ENCODE measurements around the gene PLEKHA4.

DNA sequence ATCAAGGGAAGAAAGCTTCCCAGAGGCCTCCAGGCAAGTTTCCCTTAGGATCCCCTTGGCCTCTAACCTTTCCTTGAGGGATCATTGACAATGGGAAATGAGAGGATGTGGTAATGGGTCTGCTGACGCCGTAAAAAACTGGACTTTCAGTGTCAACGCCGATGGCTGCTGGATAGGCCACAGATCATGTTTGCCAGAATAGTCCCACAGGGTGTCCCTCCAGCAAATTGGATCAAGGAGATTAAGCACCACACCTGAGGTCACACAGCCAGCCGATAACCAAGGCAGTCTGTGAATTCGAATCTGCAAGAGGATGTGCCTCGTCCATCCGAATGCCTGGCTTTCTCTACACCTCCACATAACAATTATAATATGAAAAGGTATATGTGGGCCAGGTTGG lies 75.1 kb downstream of the PLEKHA4 start:
- TF ChIP-seq MAFG (CRISPR knock-in tag; IDR thresholded peaks at IDR 0.05) (no peak), ZNF251 (CRISPR knock-in tag; IDR thresholded peaks at IDR 0.05) (no peak), NR2F1 (CRISPR knock-in tag; IDR thresholded peaks at IDR 0.05) (no peak), CEBPB (IDR thresholded peaks at IDR 0.05; ENCODE audit: borderline replicate concordance, low read depth, low read length) (no peak), ZNF776 (CRISPR knock-in tag; IDR thresholded peaks at IDR 0.05) (no peak), NFE2L1 (CRISPR knock-in tag; IDR thresholded peaks at IDR 0.05; ENCODE audit: borderline replicate concordance) (no peak), SP2 (CRISPR knock-in tag; IDR thresholded peaks at IDR 0.05) (no peak), ZNF331 (CRISPR knock-in tag; IDR thresholded peaks at IDR 0.05) (no peak), ZNF44 (CRISPR knock-in tag; IDR thresholded peaks at IDR 0.05) (no peak)
- TF ChIP-seq, protein P1, sequence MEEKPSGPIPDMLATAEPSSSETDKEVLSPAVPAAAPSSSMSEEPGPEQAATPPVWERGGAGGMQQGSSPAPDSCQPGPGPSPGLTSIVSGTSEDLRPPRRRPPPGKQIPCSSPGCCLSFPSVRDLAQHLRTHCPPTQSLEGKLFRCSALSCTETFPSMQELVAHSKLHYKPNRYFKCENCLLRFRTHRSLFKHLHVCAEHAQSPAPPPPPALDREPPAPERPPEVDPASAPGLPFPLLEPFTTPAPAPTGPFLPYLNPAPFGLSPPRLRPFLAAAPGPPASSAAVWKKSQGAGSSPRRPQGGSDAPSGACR (CRISPR knock-in tag; IDR thresholded peaks at IDR 0.05), result no peak
- TF ChIP-seq, protein P2, sequence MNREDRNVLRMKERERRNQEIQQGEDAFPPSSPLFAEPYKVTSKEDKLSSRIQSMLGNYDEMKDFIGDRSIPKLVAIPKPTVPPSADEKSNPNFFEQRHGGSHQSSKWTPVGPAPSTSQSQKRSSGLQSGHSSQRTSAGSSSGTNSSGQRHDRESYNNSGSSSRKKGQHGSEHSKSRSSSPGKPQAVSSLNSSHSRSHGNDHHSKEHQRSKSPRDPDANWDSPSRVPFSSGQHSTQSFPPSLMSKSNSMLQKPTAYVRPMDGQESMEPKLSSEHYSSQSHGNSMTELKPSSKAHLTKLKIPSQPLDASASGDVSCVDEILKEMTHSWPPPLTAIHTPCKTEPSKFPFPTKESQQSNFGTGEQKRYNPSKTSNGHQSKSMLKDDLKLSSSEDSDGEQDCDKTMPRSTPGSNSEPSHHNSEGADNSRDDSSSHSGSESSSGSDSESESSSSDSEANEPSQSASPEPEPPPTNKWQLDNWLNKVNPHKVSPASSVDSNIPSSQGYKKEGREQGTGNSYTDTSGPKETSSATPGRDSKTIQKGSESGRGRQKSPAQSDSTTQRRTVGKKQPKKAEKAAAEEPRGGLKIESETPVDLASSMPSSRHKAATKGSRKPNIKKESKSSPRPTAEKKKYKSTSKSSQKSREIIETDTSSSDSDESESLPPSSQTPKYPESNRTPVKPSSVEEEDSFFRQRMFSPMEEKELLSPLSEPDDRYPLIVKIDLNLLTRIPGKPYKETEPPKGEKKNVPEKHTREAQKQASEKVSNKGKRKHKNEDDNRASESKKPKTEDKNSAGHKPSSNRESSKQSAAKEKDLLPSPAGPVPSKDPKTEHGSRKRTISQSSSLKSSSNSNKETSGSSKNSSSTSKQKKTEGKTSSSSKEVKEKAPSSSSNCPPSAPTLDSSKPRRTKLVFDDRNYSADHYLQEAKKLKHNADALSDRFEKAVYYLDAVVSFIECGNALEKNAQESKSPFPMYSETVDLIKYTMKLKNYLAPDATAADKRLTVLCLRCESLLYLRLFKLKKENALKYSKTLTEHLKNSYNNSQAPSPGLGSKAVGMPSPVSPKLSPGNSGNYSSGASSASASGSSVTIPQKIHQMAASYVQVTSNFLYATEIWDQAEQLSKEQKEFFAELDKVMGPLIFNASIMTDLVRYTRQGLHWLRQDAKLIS (CRISPR knock-in tag; IDR thresholded peaks at IDR 0.05), result no peak
